ENCODE results near the gene CFAP77. TPM values are rescaled to one million over a fixed set of nuclear protein-coding genes. Genes with fewer than 3 reads are reported as not detected.

The CFAP77 gene
- polyA plus RNA-seq, 4 donors = not detected

DNA sequence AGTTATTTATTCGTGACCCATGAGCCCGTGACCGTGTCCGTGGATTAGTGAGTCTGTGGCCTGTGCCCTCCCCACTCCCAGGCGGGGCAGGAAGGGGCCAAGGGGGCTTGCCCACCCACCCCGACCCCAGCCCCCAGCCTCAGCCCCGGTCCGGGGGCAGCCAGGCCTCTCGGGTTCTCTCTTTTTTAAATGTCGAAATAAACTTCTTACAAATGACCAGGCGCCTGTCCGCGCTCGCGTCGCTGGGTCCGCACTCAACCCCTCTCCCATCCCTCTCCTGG, 180.0 kb downstream of the CFAP77 start:
- Histone ChIP-seq H3K36me3 (ENCODE audit: control insufficient read depth in 3 of 3, insufficient read depth in 2 of 3, low read depth in 1 of 3, low read length in 3 of 3) (peaks cover 0 to 12% (median 2%) of the 10 kb centered on the region in 3 donors), H3K27me3 (ENCODE audit: control insufficient read depth in 3 of 3, insufficient read depth in 3 of 3, low read length in 3 of 3) (peaks cover 19 to 73% (median 54%) of the 10 kb centered on the region in 3 donors), H3K9me3 (ENCODE audit: control insufficient read depth in 2 of 2, insufficient read depth in 1 of 2, low read depth in 1 of 2, low read length in 1 of 2) (peaks cover 0 to 3% of the 10 kb centered on the region in 2 donors), H3K4me3 (ENCODE audit: low read depth in 1 of 3, low read length in 3 of 3) (no peak overlapping the region), H3K4me1 (ENCODE audit: control insufficient read depth in 3 of 3, insufficient read depth in 2 of 3, low read depth in 1 of 3, low read length in 2 of 3) (no peaks in the 10 kb centered on the region), H3K27ac (ENCODE audit: low read depth in 1 of 3, low read length in 2 of 3) (no peak overlapping the region)
- DNase-seq (no peak), FAIRE-seq (no peak)
- 6 to 14% (median 11%) methylated on average over 15 to 17 of the region's 17 CpGs for WGBS, 3 donors

DNA sequence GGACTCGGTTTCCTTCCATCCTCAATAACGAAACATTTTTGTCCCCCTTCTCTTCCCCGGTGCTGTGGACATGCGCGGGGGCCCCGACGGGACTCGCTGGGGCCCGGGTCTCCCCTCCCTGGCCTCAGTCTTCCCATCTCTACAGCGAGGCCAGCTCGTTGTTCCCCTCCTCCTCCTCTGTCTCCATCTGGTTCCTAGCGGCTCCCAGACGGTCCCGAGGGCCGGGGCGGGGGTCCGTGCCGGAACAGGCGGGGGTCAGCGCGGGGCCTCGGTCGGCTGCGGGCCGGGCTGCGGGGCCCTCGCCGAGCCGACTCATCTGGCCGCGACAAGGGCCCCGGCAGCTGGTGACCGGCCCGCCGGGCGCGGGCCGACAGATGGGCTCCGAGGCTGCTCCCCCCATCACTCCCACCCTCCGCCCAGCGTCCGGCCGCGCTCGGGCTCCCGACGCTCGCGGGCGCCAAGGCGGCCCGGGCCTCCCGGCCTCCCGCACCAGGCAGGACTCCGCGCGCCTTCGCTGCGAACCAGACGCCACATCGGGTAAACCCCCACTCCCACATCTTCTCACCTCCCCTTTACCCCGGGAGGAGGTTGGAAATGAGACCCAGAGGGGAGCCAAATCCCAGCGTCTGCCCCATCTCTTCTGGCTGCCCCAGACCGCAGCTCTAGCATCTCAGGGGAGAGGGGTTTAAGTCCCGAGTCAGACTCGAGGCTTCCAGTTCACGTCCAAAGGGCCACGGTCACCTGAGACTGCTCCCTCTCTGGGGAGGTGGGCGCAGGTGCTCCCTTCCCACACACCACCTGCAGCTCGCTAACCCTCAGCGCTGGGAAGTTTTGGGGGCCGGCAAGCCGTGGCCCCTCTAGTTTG, 180.5 kb downstream of the CFAP77 start:
- WGBS, 3 donors = 3 to 11% (median 8%) methylated on average over 57 to 73 of the region's 73 CpGs
- peaks cover 19 to 67% (median 49%) of the 10 kb centered on the region in 3 donors for H3K27me3 ChIP-seq (ENCODE audit: control insufficient read depth in 3 of 3, insufficient read depth in 3 of 3, low read length in 3 of 3)

DNA sequence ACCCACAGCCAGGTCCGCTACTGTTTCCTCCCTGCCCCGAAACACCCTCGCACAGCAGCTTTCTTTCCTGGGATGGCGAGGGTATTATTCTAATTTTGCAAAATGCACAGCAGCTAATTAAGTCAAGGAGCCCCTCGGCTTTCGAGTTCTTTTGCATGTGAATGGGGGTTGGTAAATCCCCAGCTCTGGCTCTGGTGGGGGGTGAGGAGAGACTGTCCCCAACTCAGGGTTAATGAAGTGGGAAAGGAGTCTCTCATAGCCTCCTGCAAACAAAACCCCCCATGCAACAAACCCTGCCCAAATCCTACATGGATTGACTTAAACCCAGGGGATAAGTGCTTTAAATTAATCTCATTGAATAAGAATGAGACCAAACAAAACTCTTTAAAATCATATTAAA, 181.2 kb downstream of the CFAP77 start:
- DNase-seq = no peak
- WGBS, 3 donors = 21 to 32% (median 23%) methylated on average over 6 of the region's 6 CpGs
- peaks cover 0 to 15% (median 2%) of the 10 kb centered on the region in 3 donors for H3K36me3 ChIP-seq (ENCODE audit: control insufficient read depth in 3 of 3, insufficient read depth in 2 of 3, low read depth in 1 of 3, low read length in 3 of 3)
- no peak overlapping the region for H3K27ac ChIP-seq (ENCODE audit: low read depth in 1 of 3, low read length in 2 of 3)
- peaks cover 0 to 3% of the 10 kb centered on the region in 2 donors for H3K9me3 ChIP-seq (ENCODE audit: control insufficient read depth in 2 of 2, insufficient read depth in 1 of 2, low read depth in 1 of 2, low read length in 1 of 2)
- peaks cover 19 to 61% (median 42%) of the 10 kb centered on the region in 3 donors for H3K27me3 ChIP-seq (ENCODE audit: control insufficient read depth in 3 of 3, insufficient read depth in 3 of 3, low read length in 3 of 3)
- H3K4me3 ChIP-seq (ENCODE audit: low read depth in 1 of 3, low read length in 3 of 3) = no peak overlapping the region
- no peak for FAIRE-seq
- no peaks in the 10 kb centered on the region for H3K4me1 ChIP-seq (ENCODE audit: control insufficient read depth in 3 of 3, insufficient read depth in 2 of 3, low read depth in 1 of 3, low read length in 2 of 3)

More for the DNA sequence above, 180.5 kb downstream of the CFAP77 start:
- DNase-seq (no peak), FAIRE-seq (no peak)
- Histone ChIP-seq H3K4me3 (ENCODE audit: low read depth in 1 of 3, low read length in 3 of 3) (no peak overlapping the region), H3K9me3 (ENCODE audit: control insufficient read depth in 2 of 2, insufficient read depth in 1 of 2, low read depth in 1 of 2, low read length in 1 of 2) (peaks cover 0 to 3% of the 10 kb centered on the region in 2 donors), H3K27ac (ENCODE audit: low read depth in 1 of 3, low read length in 2 of 3) (no peak overlapping the region), H3K4me1 (ENCODE audit: control insufficient read depth in 3 of 3, insufficient read depth in 2 of 3, low read depth in 1 of 3, low read length in 2 of 3) (no peaks in the 10 kb centered on the region), H3K36me3 (ENCODE audit: control insufficient read depth in 3 of 3, insufficient read depth in 2 of 3, low read depth in 1 of 3, low read length in 3 of 3) (peaks cover 0 to 15% (median 2%) of the 10 kb centered on the region in 3 donors)

DNA sequence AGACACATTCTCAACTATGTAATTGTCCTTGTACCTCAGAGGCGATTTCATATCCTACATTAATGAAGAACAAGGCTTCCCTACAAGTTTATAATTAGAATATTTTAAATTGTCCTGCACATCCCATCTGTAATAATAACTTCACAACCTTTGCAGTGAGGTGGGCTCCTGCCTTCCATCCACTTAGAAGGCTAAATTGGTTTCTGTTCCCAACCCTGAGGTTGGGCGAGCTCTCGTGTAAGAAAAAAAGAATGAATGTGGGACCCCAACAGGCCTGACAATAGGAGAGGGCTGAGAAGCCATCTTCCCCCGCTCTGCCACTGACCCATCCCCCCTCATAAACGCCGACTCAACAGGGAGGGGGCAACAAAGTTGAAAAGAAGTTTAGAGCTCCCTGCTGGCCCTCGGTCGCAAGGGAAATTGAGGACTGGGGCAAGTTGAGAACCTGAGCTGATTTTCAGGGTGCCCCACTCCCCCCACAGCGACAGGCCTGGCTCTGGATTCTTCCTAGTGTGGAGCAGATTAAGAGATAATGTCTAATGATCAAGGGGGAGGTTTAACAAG, 181.8 kb downstream of the CFAP77 start:
- no peak overlapping the region for H3K27ac ChIP-seq (ENCODE audit: low read depth in 1 of 3, low read length in 2 of 3)
- no peaks in the 10 kb centered on the region for H3K4me1 ChIP-seq (ENCODE audit: control insufficient read depth in 3 of 3, insufficient read depth in 2 of 3, low read depth in 1 of 3, low read length in 2 of 3)
- WGBS, 3 donors = 50 to 71% (median 70%) methylated on average over 9 of the region's 9 CpGs
- DNase-seq (no peak), FAIRE-seq (no peak)
- peaks cover 0 to 19% (median 2%) of the 10 kb centered on the region in 3 donors for H3K36me3 ChIP-seq (ENCODE audit: control insufficient read depth in 3 of 3, insufficient read depth in 2 of 3, low read depth in 1 of 3, low read length in 3 of 3)
- H3K9me3 ChIP-seq (ENCODE audit: control insufficient read depth in 2 of 2, insufficient read depth in 1 of 2, low read depth in 1 of 2, low read length in 1 of 2) = peaks cover 0 to 3% of the 10 kb centered on the region in 2 donors
- H3K4me3 ChIP-seq (ENCODE audit: low read depth in 1 of 3, low read length in 3 of 3) = no peak overlapping the region
- H3K27me3 ChIP-seq (ENCODE audit: control insufficient read depth in 3 of 3, insufficient read depth in 3 of 3, low read length in 3 of 3) = peaks cover 14 to 55% (median 37%) of the 10 kb centered on the region in 3 donors

DNA sequence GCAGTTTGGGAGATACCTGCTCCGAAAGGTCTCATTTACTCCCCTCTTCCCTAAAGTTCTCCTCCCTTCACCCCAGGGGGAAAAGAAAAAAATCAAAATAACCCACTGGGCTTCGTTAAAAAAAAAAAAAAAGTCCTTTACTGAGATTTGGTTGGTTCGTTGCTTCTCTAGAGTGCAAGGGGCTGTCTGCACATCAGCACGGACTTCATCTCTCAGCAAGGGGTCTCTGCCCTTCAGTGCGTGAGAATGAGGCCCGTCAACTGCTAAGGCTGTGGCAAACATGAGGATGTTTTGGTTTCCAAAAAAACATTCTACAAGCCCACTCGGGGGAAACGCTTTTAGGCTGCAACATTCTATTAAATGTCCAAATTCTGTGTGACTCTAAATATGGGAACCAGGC, 182.4 kb downstream of the CFAP77 start:
- WGBS, 3 donors = 79 to 86% (median 85%) methylated on average over 8 of the region's 8 CpGs
- H3K4me3 ChIP-seq (ENCODE audit: low read depth in 1 of 3, low read length in 3 of 3) = no peak overlapping the region
- FAIRE-seq (no peak), DNase-seq (no peak)
- H3K27ac ChIP-seq (ENCODE audit: low read depth in 1 of 3, low read length in 2 of 3) = no peak overlapping the region
- peaks cover 8 to 48% (median 33%) of the 10 kb centered on the region in 3 donors for H3K27me3 ChIP-seq (ENCODE audit: control insufficient read depth in 3 of 3, insufficient read depth in 3 of 3, low read length in 3 of 3)
- H3K9me3 ChIP-seq (ENCODE audit: control insufficient read depth in 2 of 2, insufficient read depth in 1 of 2, low read depth in 1 of 2, low read length in 1 of 2) = peaks cover 0 to 3% of the 10 kb centered on the region in 2 donors
- H3K4me1 ChIP-seq (ENCODE audit: control insufficient read depth in 3 of 3, insufficient read depth in 2 of 3, low read depth in 1 of 3, low read length in 2 of 3) = no peaks in the 10 kb centered on the region
- peaks cover 2 to 23% (median 3%) of the 10 kb centered on the region in 3 donors for H3K36me3 ChIP-seq (ENCODE audit: control insufficient read depth in 3 of 3, insufficient read depth in 2 of 3, low read depth in 1 of 3, low read length in 3 of 3)

DNA sequence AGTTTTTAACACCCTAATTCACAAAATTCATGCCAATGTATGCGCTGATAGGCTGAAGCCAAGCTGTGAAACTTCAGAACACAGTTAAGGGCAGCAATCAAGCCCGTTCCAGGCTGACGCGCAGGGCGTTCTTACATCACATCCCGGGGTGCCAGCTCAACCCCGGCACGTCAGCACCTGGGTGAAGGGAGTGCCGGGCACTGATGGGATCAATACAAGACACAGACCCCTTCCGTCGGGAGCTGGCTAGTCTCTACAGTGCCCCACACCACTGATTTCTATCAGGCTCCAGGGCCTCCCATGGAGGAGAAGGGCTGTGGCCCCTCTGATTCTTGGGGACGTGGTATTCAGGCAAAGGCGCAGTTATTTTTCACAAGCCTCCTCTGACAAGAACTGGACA, 184.4 kb downstream of the CFAP77 start:
- 95 to 97% (median 96%) methylated on average over 13 of the region's 13 CpGs for WGBS, 3 donors
- Histone ChIP-seq H3K4me3 (ENCODE audit: low read depth in 1 of 3, low read length in 3 of 3) (no peak overlapping the region), H3K4me1 (ENCODE audit: control insufficient read depth in 3 of 3, insufficient read depth in 2 of 3, low read depth in 1 of 3, low read length in 2 of 3) (no peaks in the 10 kb centered on the region), H3K27ac (ENCODE audit: low read depth in 1 of 3, low read length in 2 of 3) (no peak overlapping the region), H3K9me3 (ENCODE audit: control insufficient read depth in 2 of 2, insufficient read depth in 1 of 2, low read depth in 1 of 2, low read length in 1 of 2) (no peaks in the 10 kb centered on the region), H3K27me3 (ENCODE audit: control insufficient read depth in 3 of 3, insufficient read depth in 3 of 3, low read length in 3 of 3) (peaks cover 5 to 31% (median 15%) of the 10 kb centered on the region in 3 donors), H3K36me3 (ENCODE audit: control insufficient read depth in 3 of 3, insufficient read depth in 2 of 3, low read depth in 1 of 3, low read length in 3 of 3) (peaks cover 2 to 23% (median 3%) of the 10 kb centered on the region in 3 donors)
- DNase-seq (no peak), FAIRE-seq (no peak)

DNA sequence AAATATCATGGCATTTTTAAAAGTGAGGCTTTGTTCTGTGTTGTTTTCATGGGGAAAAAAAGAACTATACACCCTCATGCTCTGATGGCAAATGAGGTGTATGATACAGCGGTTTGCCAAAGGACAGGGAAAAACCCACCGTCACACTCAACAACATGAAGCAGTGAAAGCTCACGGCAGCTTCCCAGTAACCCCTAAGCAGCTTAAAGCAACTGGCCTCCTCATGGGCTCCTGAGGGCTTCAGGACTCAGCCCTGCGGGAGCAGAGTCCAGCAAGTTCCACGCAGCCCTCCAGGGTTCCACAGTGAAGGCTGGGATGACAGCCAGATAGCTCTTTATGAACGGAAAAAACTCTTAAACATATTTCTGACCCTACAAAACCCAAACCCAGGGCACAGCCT, 185.3 kb downstream of the CFAP77 start:
- Histone ChIP-seq H3K36me3 (ENCODE audit: control insufficient read depth in 3 of 3, insufficient read depth in 2 of 3, low read depth in 1 of 3, low read length in 3 of 3) (peaks cover 2 to 31% (median 3%) of the 10 kb centered on the region in 3 donors), H3K4me3 (ENCODE audit: low read depth in 1 of 3, low read length in 3 of 3) (no peak overlapping the region), H3K9me3 (ENCODE audit: control insufficient read depth in 2 of 2, insufficient read depth in 1 of 2, low read depth in 1 of 2, low read length in 1 of 2) (no peaks in the 10 kb centered on the region), H3K27me3 (ENCODE audit: control insufficient read depth in 3 of 3, insufficient read depth in 3 of 3, low read length in 3 of 3) (peaks cover 2 to 22% (median 15%) of the 10 kb centered on the region in 3 donors), H3K4me1 (ENCODE audit: control insufficient read depth in 3 of 3, insufficient read depth in 2 of 3, low read depth in 1 of 3, low read length in 2 of 3) (no peaks in the 10 kb centered on the region), H3K27ac (ENCODE audit: low read depth in 1 of 3, low read length in 2 of 3) (no peak overlapping the region)
- no peak for FAIRE-seq
- 85 to 87% (median 85%) methylated on average over 6 of the region's 6 CpGs for WGBS, 3 donors
- DNase-seq = no peak

DNA sequence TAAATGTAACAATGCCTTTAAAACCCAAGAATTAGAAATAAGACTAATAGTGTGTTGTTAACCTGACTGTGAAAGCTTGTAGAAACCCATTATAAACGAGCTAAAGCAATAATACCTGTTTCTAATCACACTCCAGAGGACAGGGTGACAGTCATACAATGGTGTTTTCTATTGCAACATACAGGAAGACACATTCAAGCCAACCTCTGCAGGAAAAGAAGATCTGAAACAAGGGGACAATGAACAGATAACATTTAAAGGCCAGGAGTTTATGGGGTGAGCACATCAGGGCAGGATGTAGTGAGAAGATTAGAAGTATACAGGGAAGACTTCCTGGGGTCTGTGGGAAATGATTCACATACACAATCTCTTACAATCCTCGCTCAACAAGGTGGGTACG, 186.2 kb downstream of the CFAP77 start:
- Histone ChIP-seq H3K9me3 (ENCODE audit: control insufficient read depth in 2 of 2, insufficient read depth in 1 of 2, low read depth in 1 of 2, low read length in 1 of 2) (no peaks in the 10 kb centered on the region), H3K4me3 (ENCODE audit: low read depth in 1 of 3, low read length in 3 of 3) (no peak overlapping the region), H3K27me3 (ENCODE audit: control insufficient read depth in 3 of 3, insufficient read depth in 3 of 3, low read length in 3 of 3) (peaks cover 0 to 15% (median 8%) of the 10 kb centered on the region in 3 donors), H3K4me1 (ENCODE audit: control insufficient read depth in 3 of 3, insufficient read depth in 2 of 3, low read depth in 1 of 3, low read length in 2 of 3) (no peaks in the 10 kb centered on the region), H3K27ac (ENCODE audit: low read depth in 1 of 3, low read length in 2 of 3) (no peak overlapping the region), H3K36me3 (ENCODE audit: control insufficient read depth in 3 of 3, insufficient read depth in 2 of 3, low read depth in 1 of 3, low read length in 3 of 3) (peaks cover 2 to 37% (median 3%) of the 10 kb centered on the region in 3 donors)
- 64 to 71% (median 66%) methylated on average over 3 of the region's 3 CpGs for WGBS, 3 donors
- DNase-seq (no peak), FAIRE-seq (no peak)
